Breast epithelium (tissue), 3 donors: ENCODE results near the gene RELL2.

Experiments used
- POLR2A ChIP-seq: fragments of 450-650 bp; IDR thresholded peaks from one replicate; pipeline ENCODE4 v1.6.1; 2016; ENCODE audit warnings: antibody characterized with exemption, mild to moderate bottlenecking, moderate library complexity
- POLR2AphosphoS5 ChIP-seq, 3 donors: sonication (generic); formaldehyde crosslinking; IDR thresholded peaks; one replicate each; pipeline ENCODE4 v1.6.1; 2017; ENCODE audit warnings: antibody characterized with exemption in 3 of 3
- TF ChIP-seq, protein P1 (sequence below), 3 donors: fragments of 450-650 bp; IDR thresholded peaks; one replicate each; pipeline ENCODE4 v1.5.1; 2016 to 2017; ENCODE audit warnings: antibody characterized with exemption in 3 of 3, mild to moderate bottlenecking in 3 of 3, moderate library complexity in 3 of 3

GRCh38 chr5:141649972-141650371, 13.2 kb downstream of the RELL2 start:
- TF ChIP-seq POLR2A: no peak
- TF ChIP-seq, protein P1, sequence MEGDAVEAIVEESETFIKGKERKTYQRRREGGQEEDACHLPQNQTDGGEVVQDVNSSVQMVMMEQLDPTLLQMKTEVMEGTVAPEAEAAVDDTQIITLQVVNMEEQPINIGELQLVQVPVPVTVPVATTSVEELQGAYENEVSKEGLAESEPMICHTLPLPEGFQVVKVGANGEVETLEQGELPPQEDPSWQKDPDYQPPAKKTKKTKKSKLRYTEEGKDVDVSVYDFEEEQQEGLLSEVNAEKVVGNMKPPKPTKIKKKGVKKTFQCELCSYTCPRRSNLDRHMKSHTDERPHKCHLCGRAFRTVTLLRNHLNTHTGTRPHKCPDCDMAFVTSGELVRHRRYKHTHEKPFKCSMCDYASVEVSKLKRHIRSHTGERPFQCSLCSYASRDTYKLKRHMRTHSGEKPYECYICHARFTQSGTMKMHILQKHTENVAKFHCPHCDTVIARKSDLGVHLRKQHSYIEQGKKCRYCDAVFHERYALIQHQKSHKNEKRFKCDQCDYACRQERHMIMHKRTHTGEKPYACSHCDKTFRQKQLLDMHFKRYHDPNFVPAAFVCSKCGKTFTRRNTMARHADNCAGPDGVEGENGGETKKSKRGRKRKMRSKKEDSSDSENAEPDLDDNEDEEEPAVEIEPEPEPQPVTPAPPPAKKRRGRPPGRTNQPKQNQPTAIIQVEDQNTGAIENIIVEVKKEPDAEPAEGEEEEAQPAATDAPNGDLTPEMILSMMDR (IDR thresholded peaks at IDR 0.05): no peak
- TF ChIP-seq POLR2AphosphoS5 (IDR thresholded peaks at IDR 0.05): no peak
